Stimulated activated CD4-positive, alpha-beta T cell treated with anti-CD3 and anti-CD28 coated beads, Interleukin-1b, Interleukin-23, amount 100 ng/mL, for 24 hours (primary cell): ENCODE results near the gene RPS6KC1.
"Not testable (repeated sequence)": the region's sequence is repeated elsewhere in the genome, so short reads cannot be mapped to it uniquely, and the experiment has no call there.

Source experiments
- DNase-seq, 4 experiments: peaks; one replicate each; pipeline ENCODE4 v3.0.0-alpha.2; 2020; ENCODE audit warnings: low read depth in 4 of 4, low spot score in 1 of 4

Gene RPS6KC1

GRCh38 chr1:213104604-213105003 lies 53.6 kb downstream of the RPS6KC1 start:
- DNase-seq = no peak

- DNase-seq = no peak
Measured at GRCh38 chr1:213106298-213106697, 55.3 kb downstream of the RPS6KC1 start.

- no peak for DNase-seq
Measured at GRCh38 chr1:213107613-213108012, 56.6 kb downstream of the RPS6KC1 start.

GRCh38 chr1:213110349-213111300 lies 59.6 kb downstream of the RPS6KC1 start:
- no peak for DNase-seq

GRCh38 chr1:213111502-213111901 lies 60.5 kb downstream of the RPS6KC1 start:
- DNase-seq = no peak

GRCh38 chr1:213112723-213113122 lies 61.7 kb downstream of the RPS6KC1 start:
- not testable (repeated sequence) for DNase-seq

- not testable (repeated sequence) for DNase-seq
Measured at GRCh38 chr1:213117699-213118180, 66.7 kb downstream of the RPS6KC1 start.

- DNase-seq = no peak
Measured at GRCh38 chr1:213119794-213120193, 68.8 kb downstream of the RPS6KC1 start.

- DNase-seq = no peak
Measured at GRCh38 chr1:213120386-213120785, 69.3 kb downstream of the RPS6KC1 start.

- DNase-seq = no peak
Measured at GRCh38 chr1:213120961-213121360, 69.9 kb downstream of the RPS6KC1 start.

- DNase-seq = no peak
Measured at GRCh38 chr1:213122514-213122929, 71.5 kb downstream of the RPS6KC1 start.

- no peak for DNase-seq
Measured at GRCh38 chr1:213123087-213123486, 72.0 kb downstream of the RPS6KC1 start.

GRCh38 chr1:213123536-213123935 lies 72.5 kb downstream of the RPS6KC1 start:
- no peak for DNase-seq

GRCh38 chr1:213124590-213124989 lies 73.5 kb downstream of the RPS6KC1 start:
- no peak for DNase-seq

GRCh38 chr1:213125643-213126042 lies 74.6 kb downstream of the RPS6KC1 start:
- DNase-seq = no peak

GRCh38 chr1:213127074-213127473 lies 76.0 kb downstream of the RPS6KC1 start:
- DNase-seq = no peak

GRCh38 chr1:213131851-213132655 lies 81.0 kb downstream of the RPS6KC1 start:
- no peak for DNase-seq

- no peak for DNase-seq
Measured at GRCh38 chr1:213135572-213135971, 84.5 kb downstream of the RPS6KC1 start.

GRCh38 chr1:213136190-213136917 lies 85.3 kb downstream of the RPS6KC1 start:
- DNase-seq = no peak

- no peak for DNase-seq
Measured at GRCh38 chr1:213138391-213138790, 87.3 kb downstream of the RPS6KC1 start.

- no peak for DNase-seq
Measured at GRCh38 chr1:213138892-213139291, 87.9 kb downstream of the RPS6KC1 start.
